ENCODE measurements around the gene KAZALD1. TPM values are rescaled to one million over a fixed set of nuclear protein-coding genes. Genes with fewer than 3 reads are reported as not detected.

The KAZALD1 gene
- polyA plus RNA-seq, 1 of the 3 experiments (the other 2 are of a cell fraction) = 3.0 TPM

DNA sequence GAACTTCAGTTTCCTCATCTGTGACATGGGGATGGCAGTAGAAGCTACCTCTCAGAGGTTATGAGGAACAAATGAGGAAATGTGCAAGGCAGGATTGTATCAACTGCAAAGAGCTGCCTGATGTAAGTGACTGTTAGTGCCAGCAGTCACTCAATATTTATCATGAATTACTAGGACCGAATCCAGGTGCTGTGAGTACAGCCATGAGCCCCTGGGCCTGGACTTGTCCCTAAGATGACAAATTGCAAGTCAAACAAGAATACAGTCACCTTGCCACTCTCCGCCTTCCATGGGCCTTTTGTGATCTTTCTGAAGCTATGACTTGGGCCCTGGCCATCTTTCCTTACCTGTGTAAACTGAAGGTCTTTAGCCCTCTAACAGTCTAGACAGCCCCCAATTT, 41.6 kb downstream of the KAZALD1 start:
- H3K9me2 ChIP-seq = no peaks in the 10 kb centered on the region
- H2AFZ ChIP-seq (ENCODE audit: low read depth) = no peak overlapping the region
- H3K27ac ChIP-seq (ENCODE audit: low read depth in 2 of 2, low read length in 1 of 2) = no peak overlapping the region
- WGBS (ENCODE audit: low lambda C conversion rate) = 50% methylated on average over 2 of the region's 2 CpGs
- H3K9ac ChIP-seq = no peak overlapping the region
- peaks cover 47% of the 10 kb centered on the region for H3K27me3 ChIP-seq (ENCODE audit: insufficient read depth)
- ChIA-PET CTCF (interaction anchor here (0.7 to 32.9 kb wide), 5 partner anchors 7 to 740 kb away, joined by 3 to 972 read pairs (median 4); partner anchors contain the start of gene TLX1), POLR2A (no interaction called here)
- no peaks in the 10 kb centered on the region for H3K79me2 ChIP-seq (ENCODE audit: insufficient read depth)
- no peak overlapping the region for H3K4me2 ChIP-seq
- DNase-seq = no peak
- no peaks in the 10 kb centered on the region for H3K9me3 ChIP-seq
- H3K4me1 ChIP-seq (ENCODE audit: control insufficient read depth in 1 of 2, insufficient read depth in 2 of 2, low read depth in 1 of 2, low read length in 1 of 2) = no peaks in the 10 kb centered on the region
- no peaks in the 10 kb centered on the region for H3K36me3 ChIP-seq (replicated peaks in 1 of 2; ENCODE audit: control insufficient read depth in 1 of 2, insufficient read depth in 2 of 2, low read length in 1 of 2)
- H4K20me1 ChIP-seq (ENCODE audit: insufficient read depth) = no peaks in the 10 kb centered on the region
- H3K4me3 ChIP-seq (ENCODE audit: low read depth in 2 of 2, low read length in 1 of 2) = no peak overlapping the region
- H3F3A ChIP-seq (replicated peaks; ENCODE audit: insufficient read depth) = no peaks in the 10 kb centered on the region
- TF ChIP-seq NFIC (IDR thresholded peaks at IDR 0.05; ENCODE audit: borderline replicate concordance) = no peak

DNA sequence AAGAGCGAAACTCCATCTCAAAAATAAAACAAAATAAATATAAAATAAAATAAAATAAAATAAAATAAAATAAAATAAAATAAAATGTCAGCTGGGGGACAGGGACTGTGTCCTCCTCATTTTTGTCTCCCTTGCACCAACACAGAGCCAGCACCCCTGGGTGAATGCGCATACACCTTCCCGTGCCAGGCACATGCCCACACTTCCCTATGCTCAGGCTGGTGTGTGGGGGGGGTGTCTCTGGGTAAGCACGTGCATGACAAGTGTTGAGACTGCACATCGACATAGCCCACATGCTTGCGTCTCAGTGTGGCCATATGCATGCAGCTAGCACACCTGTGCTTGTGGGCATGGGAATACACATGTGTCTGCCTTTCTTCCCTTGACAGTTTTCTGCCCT, 44.6 kb downstream of the KAZALD1 start:
- Histone ChIP-seq H3K4me1 (ENCODE audit: control insufficient read depth in 1 of 2, insufficient read depth in 2 of 2, low read depth in 1 of 2, low read length in 1 of 2) (no peaks in the 10 kb centered on the region), H3F3A (replicated peaks; ENCODE audit: insufficient read depth) (no peaks in the 10 kb centered on the region), H3K27ac (ENCODE audit: low read depth in 2 of 2, low read length in 1 of 2) (no peak overlapping the region), H3K4me2 (no peak overlapping the region), H3K9me3 (no peaks in the 10 kb centered on the region), H3K27me3 (ENCODE audit: insufficient read depth) (peaks cover 28% of the 10 kb centered on the region), H3K9me2 (no peaks in the 10 kb centered on the region), H3K4me3 (ENCODE audit: low read depth in 2 of 2, low read length in 1 of 2) (no peak overlapping the region), H4K20me1 (ENCODE audit: insufficient read depth) (no peaks in the 10 kb centered on the region), H3K36me3 (replicated peaks in 1 of 2; ENCODE audit: control insufficient read depth in 1 of 2, insufficient read depth in 2 of 2, low read length in 1 of 2) (no peaks in the 10 kb centered on the region), H3K79me2 (ENCODE audit: insufficient read depth) (no peaks in the 10 kb centered on the region), H2AFZ (ENCODE audit: low read depth) (no peak overlapping the region), H3K9ac (no peak overlapping the region)
- POLR2A ChIA-PET = no interaction called here
- WGBS (ENCODE audit: low lambda C conversion rate) = 57% methylated on average over 5 of the region's 6 CpGs
- CTCF ChIA-PET = interaction anchor here (0.6 to 5.5 kb wide), 3 partner anchors 10 to 35 kb away, joined by 3 to 53 read pairs (median 36); no protein-coding TSS in a partner anchor
- DNase-seq = no peak
- TF ChIP-seq, protein P1, sequence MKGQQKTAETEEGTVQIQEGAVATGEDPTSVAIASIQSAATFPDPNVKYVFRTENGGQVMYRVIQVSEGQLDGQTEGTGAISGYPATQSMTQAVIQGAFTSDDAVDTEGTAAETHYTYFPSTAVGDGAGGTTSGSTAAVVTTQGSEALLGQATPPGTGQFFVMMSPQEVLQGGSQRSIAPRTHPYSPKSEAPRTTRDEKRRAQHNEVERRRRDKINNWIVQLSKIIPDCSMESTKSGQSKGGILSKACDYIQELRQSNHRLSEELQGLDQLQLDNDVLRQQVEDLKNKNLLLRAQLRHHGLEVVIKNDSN (IDR thresholded peaks at IDR 0.05; ENCODE audit: borderline replicate concordance, low read depth) = no peak
- no peak for TF ChIP-seq EP300 (IDR thresholded peaks at IDR 0.05; ENCODE audit: borderline replicate concordance in 1 of 2, low read depth in 1 of 2, low read length in 1 of 2)
- TF ChIP-seq TEAD4 (IDR thresholded peaks at IDR 0.05; ENCODE audit: borderline replicate concordance, insufficient read depth) = no peak
- TF ChIP-seq, protein P2, sequence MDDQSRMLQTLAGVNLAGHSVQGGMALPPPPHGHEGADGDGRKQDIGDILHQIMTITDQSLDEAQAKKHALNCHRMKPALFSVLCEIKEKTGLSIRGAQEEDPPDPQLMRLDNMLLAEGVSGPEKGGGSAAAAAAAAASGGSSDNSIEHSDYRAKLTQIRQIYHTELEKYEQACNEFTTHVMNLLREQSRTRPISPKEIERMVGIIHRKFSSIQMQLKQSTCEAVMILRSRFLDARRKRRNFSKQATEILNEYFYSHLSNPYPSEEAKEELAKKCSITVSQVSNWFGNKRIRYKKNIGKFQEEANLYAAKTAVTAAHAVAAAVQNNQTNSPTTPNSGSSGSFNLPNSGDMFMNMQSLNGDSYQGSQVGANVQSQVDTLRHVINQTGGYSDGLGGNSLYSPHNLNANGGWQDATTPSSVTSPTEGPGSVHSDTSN (IDR thresholded peaks at IDR 0.05) = no peak
- no peak for TF ChIP-seq FOSL2 (IDR thresholded peaks at IDR 0.05; ENCODE audit: borderline replicate concordance, low read depth)

DNA sequence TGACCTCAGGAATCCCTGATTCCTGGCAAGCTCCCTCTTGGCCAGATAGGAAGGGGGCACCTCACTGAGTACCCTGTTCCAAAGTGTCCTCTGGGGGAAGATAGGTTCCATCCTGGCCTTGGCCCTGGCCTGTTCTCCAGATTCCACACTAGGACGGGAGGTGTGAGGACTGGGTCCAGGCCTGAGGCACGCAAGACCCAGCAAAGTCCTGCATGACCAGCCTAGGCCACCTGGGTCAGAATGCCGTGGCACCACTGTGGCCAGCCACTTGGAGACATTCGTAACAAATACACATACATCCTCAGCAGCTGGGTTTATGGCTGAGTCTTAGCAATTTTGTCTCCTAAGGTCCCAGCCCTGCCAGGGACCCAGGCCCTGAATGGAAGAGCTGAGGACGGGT, 46.0 kb downstream of the KAZALD1 start:
- H3K9me2 ChIP-seq = no peaks in the 10 kb centered on the region
- H3F3A ChIP-seq (replicated peaks; ENCODE audit: insufficient read depth) = no peaks in the 10 kb centered on the region
- no peak for DNase-seq
- H3K4me3 ChIP-seq (ENCODE audit: low read depth in 2 of 2, low read length in 1 of 2) = no peak overlapping the region
- WGBS (ENCODE audit: low lambda C conversion rate) = no CpG with 5 or more reads among the region's 5 CpGs
- H2AFZ ChIP-seq (ENCODE audit: low read depth) = no peak overlapping the region
- H3K9me3 ChIP-seq = no peaks in the 10 kb centered on the region
- POLR2A ChIA-PET = interaction anchor here (0.7 kb wide), 1 partner anchor 9 kb away, joined by 3 read pairs; no protein-coding TSS in a partner anchor
- H3K27ac ChIP-seq (ENCODE audit: low read depth in 2 of 2, low read length in 1 of 2) = no peak overlapping the region
- H3K36me3 ChIP-seq (replicated peaks in 1 of 2; ENCODE audit: control insufficient read depth in 1 of 2, insufficient read depth in 2 of 2, low read length in 1 of 2) = no peaks in the 10 kb centered on the region
- H3K9ac ChIP-seq = no peak overlapping the region
- TF ChIP-seq, protein P2 (IDR thresholded peaks at IDR 0.05) = no peak
- peaks cover 16% of the 10 kb centered on the region for H3K27me3 ChIP-seq (ENCODE audit: insufficient read depth)
- H4K20me1 ChIP-seq (ENCODE audit: insufficient read depth) = no peaks in the 10 kb centered on the region
- H3K4me2 ChIP-seq = no peak overlapping the region
- CTCF ChIA-PET = interaction anchor here (0.7 to 5.5 kb wide), 6 partner anchors 11 to 57 kb away, joined by 3 to 53 read pairs (median 4); no protein-coding TSS in a partner anchor
- H3K4me1 ChIP-seq (ENCODE audit: control insufficient read depth in 1 of 2, insufficient read depth in 2 of 2, low read depth in 1 of 2, low read length in 1 of 2) = peaks cover 0 to 3% of the 10 kb centered on the region in 2 experiments; a peak in 1 of 4 replicates
- H3K79me2 ChIP-seq (ENCODE audit: insufficient read depth) = no peaks in the 10 kb centered on the region

Data from SK-N-SH (cell line).